GF-D8 (cell line): ENCODE data around the gene DENND1A.
"Not testable (repeated sequence)": the region's sequence is repeated elsewhere in the genome, so short reads cannot be mapped to it uniquely, and the experiment has no call there.

Source experiments
- DNase-seq: peaks from one replicate; lab custom pipeline; 2025; lab: John Stamatoyannopoulos, UW

The DENND1A gene

GRCh38 chr9:123453831-123454321 lies 476.1 kb downstream of the DENND1A start:
- no peak for DNase-seq

GRCh38 chr9:123453076-123453667 lies 476.8 kb downstream of the DENND1A start:
- no peak for DNase-seq

GRCh38 chr9:123450996-123451395 lies 478.9 kb downstream of the DENND1A start:
- no peak for DNase-seq

GRCh38 chr9:123450098-123450770 lies 479.7 kb downstream of the DENND1A start:
- no peak for DNase-seq

- no peak for DNase-seq
Observed at GRCh38 chr9:123447934-123448646, 481.8 kb downstream of the DENND1A start.

GRCh38 chr9:123445981-123446610 lies 483.8 kb downstream of the DENND1A start:
- DNase-seq: no peak

GRCh38 chr9:123445116-123445515 lies 484.8 kb downstream of the DENND1A start:
- no peak for DNase-seq

GRCh38 chr9:123441769-123442168 lies 488.2 kb downstream of the DENND1A start:
- no peak for DNase-seq

- no peak for DNase-seq
Observed at GRCh38 chr9:123440256-123440655, 489.7 kb downstream of the DENND1A start.

- no peak for DNase-seq
Observed at GRCh38 chr9:123438821-123439220, 491.1 kb downstream of the DENND1A start.

- no peak for DNase-seq
Observed at GRCh38 chr9:123438321-123438720, 491.6 kb downstream of the DENND1A start.

- no peak for DNase-seq
Observed at GRCh38 chr9:123437201-123437600, 492.7 kb downstream of the DENND1A start.

- no peak for DNase-seq
Observed at GRCh38 chr9:123435471-123435870, 494.5 kb downstream of the DENND1A start.

GRCh38 chr9:123434619-123435240 lies 495.2 kb downstream of the DENND1A start:
- no peak for DNase-seq

GRCh38 chr9:123432331-123433236 lies 497.3 kb downstream of the DENND1A start:
- no peak for DNase-seq

- no peak for DNase-seq
Observed at GRCh38 chr9:123431581-123431980, 498.3 kb downstream of the DENND1A start.

- DNase-seq: not testable (repeated sequence)
Observed at GRCh38 chr9:123428450-123428849, 501.5 kb downstream of the DENND1A start.

GRCh38 chr9:123426406-123426805 lies 503.5 kb downstream of the DENND1A start:
- DNase-seq: no peak

- no peak for DNase-seq
Observed at GRCh38 chr9:123425836-123426365, 504.0 kb downstream of the DENND1A start.

- DNase-seq: no peak
Observed at GRCh38 chr9:123425261-123425821, 504.6 kb downstream of the DENND1A start.
